ENCODE measurements around the gene AIRE. TPM values are rescaled to one million over a fixed set of nuclear protein-coding genes. Genes with fewer than 3 reads are reported as not detected.

AIRE gene
- total and polyA plus RNA-seq, 2 of the 13 experiments (the other 11 are each of a cell fraction or from before 2014, with no cell fraction given): not detected

GRCh38 chr21:44297525-44298290, 12.0 kb downstream of the AIRE start (continued):
- TF ChIP-seq ZNF274 (CRISPR knock-in tag; IDR thresholded peaks at IDR 0.05) (no peak), IKZF4 (CRISPR knock-in tag; IDR thresholded peaks at IDR 0.05; ENCODE audit: borderline replicate concordance, low read depth, not compliant biosample characterization) (no peak), ZNF280B (CRISPR knock-in tag; IDR thresholded peaks at IDR 0.05; ENCODE audit: borderline replicate concordance) (no peak), SMC3 (IDR thresholded peaks at IDR 0.05; ENCODE audit: low read length) (peak; percentile 83), ELF3 (CRISPR knock-in tag; IDR thresholded peaks at IDR 0.05) (0 out of 2 replicates have a peak, but pooled peaks have one; percentile 32), NFIB (CRISPR knock-in tag; IDR thresholded peaks at IDR 0.05; ENCODE audit: borderline replicate concordance) (no peak), GMEB2 (CRISPR knock-in tag; IDR thresholded peaks at IDR 0.05; ENCODE audit: low read depth) (no peak), ZNF75D (CRISPR knock-in tag; IDR thresholded peaks at IDR 0.05; ENCODE audit: borderline replicate concordance) (no peak), POGZ (CRISPR knock-in tag; IDR thresholded peaks at IDR 0.05) (no peak), NR1H2 (CRISPR knock-in tag; IDR thresholded peaks at IDR 0.05; ENCODE audit: borderline replicate concordance, low read depth) (no peak), KLF15 (CRISPR knock-in tag; IDR thresholded peaks at IDR 0.05; ENCODE audit: borderline replicate concordance) (no peak), ZNF232 (CRISPR knock-in tag; IDR thresholded peaks at IDR 0.05; ENCODE audit: borderline replicate concordance) (no peak), ZNF678 (CRISPR knock-in tag; IDR thresholded peaks at IDR 0.05) (no peak), STAG1 (CRISPR knock-in tag; IDR thresholded peaks at IDR 0.05) (peak; percentile 89), KDM4B (CRISPR knock-in tag; IDR thresholded peaks at IDR 0.05) (no peak), ZNF318 (CRISPR knock-in tag; IDR thresholded peaks at IDR 0.05) (no peak), ZNF564 (CRISPR knock-in tag; IDR thresholded peaks at IDR 0.05) (no peak), PRMT3 (CRISPR knock-in tag; IDR thresholded peaks at IDR 0.05; ENCODE audit: borderline replicate concordance, low read depth) (no peak), ZNF230 (CRISPR knock-in tag; IDR thresholded peaks at IDR 0.05) (no peak)

Measured in HepG2 (cell line).